HepG2 (cell line): ENCODE results near the gene ITPK1. TPM values are rescaled to one million over a fixed set of nuclear protein-coding genes. Genes with fewer than 3 reads are reported as not detected.
A peak's percentile ranks its signal among the peaks of the same experiment; 100 is the strongest.

Experiments used
- ATAC-seq: fragments of 200-7000 bp; cut with Tn5 transposase; 3 replicates; pipeline ENCODE4 v1.9.1; 2020; ENCODE audit warnings: mild to moderate bottlenecking, moderate library complexity
- BruUV-seq: library from RNA; stranded (reverse); fragments of 400-500 nt; replicated peaks from 2 replicates; lab custom pipeline; 2021; lab: Mats Ljungman, UMichigan
- CTCF ChIA-PET: fragments of 300-600 bp; formaldehyde crosslinking; extraction: SDS; loops from one replicate; lab custom pipeline; 2021; ENCODE audit warnings: low total read pairs, inconsistent platforms, low intra/inter-chr PET ratio; lab: Yijun Ruan, JAX
- POLR2A ChIA-PET: fragments of 350-600 bp; sonication (Branson Sonifier 250); formaldehyde crosslinking; loops from one replicate; lab custom pipeline; 2020; ENCODE audit warnings: antibody characterized with exemption, inconsistent platforms; lab: Yijun Ruan, JAX
- DNase-seq: peaks from one replicate; pipeline ENCODE4 v3.0.0-alpha.2; 2015; ENCODE audit warnings: low spot score
- FAIRE-seq: peaks from 3 replicates; lab custom pipeline; 2011; peaks lifted over from hg19 to GRCh38; lab: Jason Lieb, UNC
- H2AFZ ChIP-seq: one replicate; pipeline ENCODE4 v1.6.1; 2011; ENCODE audit warnings: low read length, inconsistent platforms
- H3K27ac ChIP-seq: fragments of 300-600 bp; 3 replicates; pipeline ENCODE4 v1.8.0; 2011; ENCODE audit warnings: mixed run types, mild to moderate bottlenecking, mixed read lengths, low read length, inconsistent platforms; ENCODE audit not compliant: insufficient read depth; ENCODE audit errors: extremely low read length
- H3K27me3 ChIP-seq, 2 experiments: fragments of 200-600 bp in 1 of 2; 2 replicates in 1 of 2; 3 replicates in 1 of 2; pipeline versions ENCODE4 v1.6.0 to v1.8.0; 2011; ENCODE audit warnings: low read length in 2 of 2, mild to moderate bottlenecking in 2 of 2, moderate library complexity in 2 of 2, inconsistent platforms in 1 of 2; ENCODE audit not compliant: insufficient read depth in 2 of 2, control insufficient read depth in 1 of 2
- H3K36me3 ChIP-seq, 2 experiments: fragments of 200-600 bp in 1 of 2; replicated peaks in 1 of 2; 2 replicates in 1 of 2; 3 replicates in 1 of 2; pipeline versions ENCODE4 v1.5.1 to v1.8.0; 2011; ENCODE audit warnings: low read length in 2 of 2, inconsistent platforms in 1 of 2; ENCODE audit not compliant: insufficient read depth in 2 of 2, control insufficient read depth in 1 of 2
- H3K4me1 ChIP-seq: 2 replicates; pipeline ENCODE4 v1.5.1; 2012; ENCODE audit warnings: low read length, inconsistent platforms; ENCODE audit not compliant: insufficient read depth
- H3K4me2 ChIP-seq: 2 replicates; pipeline ENCODE4 v1.6.0; 2011; ENCODE audit warnings: low read depth, low read length, inconsistent platforms
- H3K4me3 ChIP-seq, 3 experiments: fragments of 200-600 bp in 1 of 3; sonication (generic), shearing (Covaris generic) in 1 of 3; replicated peaks in 1 of 3; 2 replicates each; pipeline ENCODE4 v1.5.1; 2011 to 2016; ENCODE audit warnings: low read length in 3 of 3, inconsistent platforms in 2 of 3, low read depth in 2 of 3, mild to moderate bottlenecking in 2 of 3, control low read depth in 1 of 3, mixed read lengths in 1 of 3; ENCODE audit not compliant: insufficient read depth in 1 of 3
- H3K79me2 ChIP-seq: one replicate; pipeline ENCODE4 v1.6.1; 2011; ENCODE audit warnings: low read length, inconsistent platforms; ENCODE audit not compliant: insufficient read depth
- H3K9ac ChIP-seq: 2 replicates; pipeline ENCODE4 v1.6.0; 2011; ENCODE audit warnings: mild to moderate bottlenecking, low read depth, low read length, inconsistent platforms; ENCODE audit not compliant: insufficient read depth
- H3K9me3 ChIP-seq: 2 replicates; pipeline ENCODE4 v1.5.1; 2012; ENCODE audit warnings: mild to moderate bottlenecking, low read length
- H4K20me1 ChIP-seq: 2 replicates; pipeline ENCODE4 v1.6.0; 2011; ENCODE audit warnings: inconsistent platforms, mild to moderate bottlenecking, low read length, moderate library complexity; ENCODE audit not compliant: insufficient read depth
- CCDC6 ChIP-seq: sonication (generic); formaldehyde crosslinking; IDR thresholded peaks from 2 replicates; pipeline ENCODE4 v1.8.1; 2022; ENCODE audit warnings: mild to moderate bottlenecking, missing genetic modification reagents, moderate library complexity
- PCBP2 ChIP-seq: fragments of 200-400 bp; formaldehyde crosslinking; optimal IDR thresholded peaks from 2 replicates; pipeline ENCODE3; 2018; ENCODE audit warnings: low read length, low read depth; ENCODE audit not compliant: poor library complexity, severe bottlenecking
- TCF7 ChIP-seq: sonication (generic); IDR thresholded peaks from 2 replicates; pipeline ENCODE4 v1.6.1; 2016; ENCODE audit warnings: antibody characterized with exemption, low read depth
- ZNF709 ChIP-seq: sonication (generic); formaldehyde crosslinking; IDR thresholded peaks from 2 replicates; pipeline ENCODE4 v1.5.0; 2020; ENCODE audit warnings: mild to moderate bottlenecking, missing genetic modification reagents
- WGBS: methylation state at CpG from one replicate; pipeline ENCODE4 v1.1.6; 2017; ENCODE audit warnings: low lambda C conversion rate; 5-methylcytosine and 5-hydroxymethylcytosine counted together
- in situ Hi-C: cut with HindIII; loops from 2 replicates; pipeline ENCODE4 v1.10.0; 2017; ENCODE audit warnings: low pct_unique_long_range_greater_than_20kb; ENCODE audit not compliant: extremely low pct_ligation_motif_present
- intact Hi-C: fragments of 100-400 bp; cut with micrococcal nuclease; formaldehyde crosslinking; loops from one replicate; pipeline ENCODE4 v1.10.0; 2022; ENCODE audit not compliant: unreplicated experiment
- polyA plus RNA-seq, 8 experiments: library from polyadenylated mRNA; depleted of rRNA in 3 of 8; stranded (reverse) in 7 of 8; unstranded in 1 of 8; fragments of >200 nt; fragmentation: Illumina TruSeq in 4 of 8; extraction: Trizol in 4 of 8; gene quantifications; 2 replicates each; pipeline versions ENCODE4 v1.2.1 to v1.2.3, GENCODE V29; 2011 to 2016; ENCODE audit warnings: low read depth in 4 of 8, missing spikeins in 1 of 8, mixed read lengths in 1 of 8; ENCODE audit not compliant: insufficient read depth in 1 of 8
- total RNA-seq, 5 experiments: library from RNA; depleted of rRNA; stranded (reverse); fragments of >200 nt; fragmentation: Illumina TruSeq; extraction: Trizol; gene quantifications; 2 replicates each; pipeline ENCODE4 v1.2.3, GENCODE V29; 2016; ENCODE audit warnings: low read depth in 1 of 5
- TF ChIP-seq, protein P1 (sequence below), 2 experiments: fragments of 450-650 bp in 1 of 2; sonication (generic) in 1 of 2; formaldehyde crosslinking; IDR thresholded peaks; 2 replicates each; pipeline versions ENCODE4 v1.5.0 to v1.8.0; 2020 to 2022; ENCODE audit warnings: mild to moderate bottlenecking in 1 of 2, missing genetic modification reagents in 1 of 2
- TF ChIP-seq, protein P2 (sequence below): IDR thresholded peaks from 2 replicates; pipeline ENCODE4 v1.6.1; 2016; ENCODE audit warnings: missing compliant biosample characterization, missing genetic modification reagents, borderline replicate concordance
- TF ChIP-seq, protein P3 (sequence below): sonication (generic); formaldehyde crosslinking; IDR thresholded peaks from 2 replicates; pipeline ENCODE4 v1.5.1; 2020; ENCODE audit warnings: mild to moderate bottlenecking, missing genetic modification reagents
- TF ChIP-seq, protein P4 (sequence below): sonication (generic); formaldehyde crosslinking; IDR thresholded peaks from 2 replicates; pipeline ENCODE4 v1.4.0; 2020; ENCODE audit warnings: mild to moderate bottlenecking, missing genetic modification reagents
- TF ChIP-seq, protein P5 (sequence below): sonication (generic); formaldehyde crosslinking; IDR thresholded peaks from 2 replicates; pipeline ENCODE4 v1.8.0; 2022; ENCODE audit warnings: low read depth, missing genetic modification reagents

ITPK1 gene
- total and polyA plus RNA-seq, 2 of the 13 experiments (the other 11 are each of a cell fraction or from before 2014, with no cell fraction given), result 20.5 to 47.5 TPM

DNA sequence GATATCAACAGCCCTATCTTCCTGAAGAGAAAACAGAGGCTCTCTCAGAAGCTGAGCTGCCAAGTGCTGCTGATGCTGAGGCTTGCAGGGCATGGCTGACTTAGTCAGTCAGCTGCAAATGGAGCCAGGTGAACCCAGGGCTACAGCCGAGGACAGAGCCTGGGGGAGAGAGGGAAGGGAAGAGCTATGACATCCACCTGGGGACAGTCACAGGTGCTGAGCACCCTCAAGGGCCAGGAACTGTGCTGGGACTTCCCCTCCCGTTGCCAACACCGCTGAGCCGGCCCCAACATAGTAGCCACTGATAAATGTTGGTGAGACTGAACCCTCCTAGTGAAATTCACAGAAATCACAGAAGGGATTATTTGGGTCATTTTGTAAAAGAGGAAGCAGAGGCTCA is 199.5 kb downstream of the ITPK1 start:
- in situ Hi-C loops (no loop called here), intact Hi-C loops (no loop called here)
- WGBS, result 9% methylated on average over 4 of the region's 4 CpGs
- ChIA-PET POLR2A (no interaction called here), CTCF (no interaction called here)
- DNase-seq (no peak), FAIRE-seq (no peak), ATAC-seq (no peak)
- Histone ChIP-seq H3K36me3 (no peaks in the 10 kb centered on the region), H4K20me1 (0 out of 2 replicates have a peak, but pooled peaks cover 4% of the 10 kb centered on the region), H3K9me3 (no peaks in the 10 kb centered on the region), H3K4me3 (no peak overlapping the region), H3K4me1 (no peaks in the 10 kb centered on the region), H3K27ac (no peak overlapping the region), H3K9ac (no peak overlapping the region), H3K79me2 (no peaks in the 10 kb centered on the region), H3K27me3 (peaks cover 2% of the 10 kb centered on the region in 2 experiments; a peak in 2 of 5 replicates), H3K4me2 (no peak overlapping the region), H2AFZ (no peak overlapping the region)
- TF ChIP-seq PCBP2, result no peak
- TF ChIP-seq, protein P1, sequence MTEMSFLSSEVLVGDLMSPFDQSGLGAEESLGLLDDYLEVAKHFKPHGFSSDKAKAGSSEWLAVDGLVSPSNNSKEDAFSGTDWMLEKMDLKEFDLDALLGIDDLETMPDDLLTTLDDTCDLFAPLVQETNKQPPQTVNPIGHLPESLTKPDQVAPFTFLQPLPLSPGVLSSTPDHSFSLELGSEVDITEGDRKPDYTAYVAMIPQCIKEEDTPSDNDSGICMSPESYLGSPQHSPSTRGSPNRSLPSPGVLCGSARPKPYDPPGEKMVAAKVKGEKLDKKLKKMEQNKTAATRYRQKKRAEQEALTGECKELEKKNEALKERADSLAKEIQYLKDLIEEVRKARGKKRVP (CRISPR knock-in tag; IDR thresholded peaks at IDR 0.05), result no peak
- BruUV-seq, result no TSS peak

DNA sequence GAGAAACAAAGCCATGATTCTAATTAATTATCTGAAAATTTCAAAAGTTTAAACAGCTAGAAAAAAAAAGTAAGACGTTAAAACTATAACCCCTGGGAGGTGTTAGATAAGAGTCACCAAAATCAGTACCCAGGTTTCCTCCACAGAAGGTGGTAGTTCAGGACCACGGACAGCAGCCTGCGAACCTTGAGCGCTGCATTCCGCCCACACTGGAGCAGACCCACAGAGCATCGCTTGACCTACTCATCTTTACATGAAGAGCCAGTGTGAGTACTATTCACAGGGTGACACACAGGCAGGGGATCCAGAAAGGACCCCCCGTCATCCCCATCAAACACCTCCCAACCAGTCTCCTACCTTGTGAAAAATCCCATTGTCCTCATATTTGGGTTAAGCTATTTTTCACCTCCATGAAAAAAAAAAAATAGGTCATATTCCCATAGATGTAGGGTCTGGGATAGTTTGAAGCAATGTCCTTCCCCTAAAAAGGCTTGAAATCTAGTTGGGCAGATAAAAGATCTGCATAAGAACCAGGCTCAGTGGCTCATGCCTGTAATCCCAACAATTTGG is 201.6 kb downstream of the ITPK1 start:
- H3K4me3 ChIP-seq, result no peak overlapping the region
- H3K4me1 ChIP-seq, result no peaks in the 10 kb centered on the region
- no peak overlapping the region for H2AFZ ChIP-seq
- intact Hi-C loops, result no loop called here
- DNase-seq, result peak; percentile 40
- no TSS peak for BruUV-seq
- H3K4me2 ChIP-seq, result no peak overlapping the region
- no peak overlapping the region for H3K27ac ChIP-seq
- no peaks in the 10 kb centered on the region for H3K79me2 ChIP-seq
- H3K9me3 ChIP-seq, result no peaks in the 10 kb centered on the region
- peaks cover 0 to 2% of the 10 kb centered on the region in 2 experiments; a peak in 1 of 5 replicates for H3K27me3 ChIP-seq
- WGBS, result 1% methylated on average over 3 of the region's 7 CpGs
- FAIRE-seq, result peak; percentile 65
- H4K20me1 ChIP-seq, result 0 out of 2 replicates have a peak, but pooled peaks cover 4% of the 10 kb centered on the region
- H3K9ac ChIP-seq, result no peak overlapping the region
- peak; percentile 80 for ATAC-seq
- CTCF ChIA-PET, result no interaction called here
- H3K36me3 ChIP-seq, result no peaks in the 10 kb centered on the region
- in situ Hi-C loops, result no loop called here
- POLR2A ChIA-PET, result no interaction called here
- TF ChIP-seq, protein P2, sequence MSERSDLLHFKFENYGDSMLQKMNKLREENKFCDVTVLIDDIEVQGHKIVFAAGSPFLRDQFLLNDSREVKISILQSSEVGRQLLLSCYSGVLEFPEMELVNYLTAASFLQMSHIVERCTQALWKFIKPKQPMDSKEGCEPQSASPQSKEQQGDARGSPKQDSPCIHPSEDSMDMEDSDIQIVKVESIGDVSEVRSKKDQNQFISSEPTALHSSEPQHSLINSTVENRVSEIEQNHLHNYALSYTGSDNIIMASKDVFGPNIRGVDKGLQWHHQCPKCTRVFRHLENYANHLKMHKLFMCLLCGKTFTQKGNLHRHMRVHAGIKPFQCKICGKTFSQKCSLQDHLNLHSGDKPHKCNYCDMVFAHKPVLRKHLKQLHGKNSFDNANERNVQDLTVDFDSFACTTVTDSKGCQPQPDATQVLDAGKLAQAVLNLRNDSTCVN, result peak; percentile 85
- TF ChIP-seq, protein P3, sequence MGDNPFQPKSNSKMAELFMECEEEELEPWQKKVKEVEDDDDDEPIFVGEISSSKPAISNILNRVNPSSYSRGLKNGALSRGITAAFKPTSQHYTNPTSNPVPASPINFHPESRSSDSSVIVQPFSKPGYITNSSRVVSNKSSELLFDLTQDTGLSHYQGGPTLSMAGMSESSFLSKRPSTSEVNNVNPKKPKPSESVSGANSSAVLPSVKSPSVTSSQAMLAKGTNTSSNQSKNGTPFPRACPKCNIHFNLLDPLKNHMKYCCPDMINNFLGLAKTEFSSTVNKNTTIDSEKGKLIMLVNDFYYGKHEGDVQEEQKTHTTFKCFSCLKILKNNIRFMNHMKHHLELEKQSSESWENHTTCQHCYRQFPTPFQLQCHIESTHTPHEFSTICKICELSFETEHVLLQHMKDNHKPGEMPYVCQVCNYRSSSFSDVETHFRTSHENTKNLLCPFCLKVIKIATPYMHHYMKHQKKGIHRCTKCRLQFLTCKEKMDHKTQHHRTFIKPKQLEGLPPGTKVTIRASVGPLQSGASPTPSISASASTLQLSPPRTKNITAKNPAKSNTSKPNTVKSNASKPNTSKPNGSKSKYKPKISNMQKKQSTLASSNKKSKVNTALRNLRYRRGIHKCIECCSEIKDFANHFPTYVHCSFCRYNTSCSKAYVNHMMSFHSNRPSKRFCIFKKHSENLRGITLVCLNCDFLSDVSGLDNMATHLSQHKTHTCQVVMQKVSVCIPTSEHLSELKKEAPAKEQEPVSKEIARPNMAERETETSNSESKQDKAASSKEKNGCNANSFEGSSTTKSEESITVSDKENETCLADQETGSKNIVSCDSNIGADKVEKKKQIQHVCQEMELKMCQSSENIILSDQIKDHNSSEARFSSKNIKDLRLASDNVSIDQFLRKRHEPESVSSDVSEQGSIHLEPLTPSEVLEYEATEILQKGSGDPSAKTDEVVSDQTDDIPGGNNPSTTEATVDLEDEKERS (CRISPR knock-in tag), result no peak
- TF ChIP-seq, protein P4, sequence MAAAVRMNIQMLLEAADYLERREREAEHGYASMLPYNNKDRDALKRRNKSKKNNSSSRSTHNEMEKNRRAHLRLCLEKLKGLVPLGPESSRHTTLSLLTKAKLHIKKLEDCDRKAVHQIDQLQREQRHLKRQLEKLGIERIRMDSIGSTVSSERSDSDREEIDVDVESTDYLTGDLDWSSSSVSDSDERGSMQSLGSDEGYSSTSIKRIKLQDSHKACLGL (CRISPR knock-in tag), result peak; percentile 48; the same call in 1 of the 2 replicates
- TF ChIP-seq, protein P5, sequence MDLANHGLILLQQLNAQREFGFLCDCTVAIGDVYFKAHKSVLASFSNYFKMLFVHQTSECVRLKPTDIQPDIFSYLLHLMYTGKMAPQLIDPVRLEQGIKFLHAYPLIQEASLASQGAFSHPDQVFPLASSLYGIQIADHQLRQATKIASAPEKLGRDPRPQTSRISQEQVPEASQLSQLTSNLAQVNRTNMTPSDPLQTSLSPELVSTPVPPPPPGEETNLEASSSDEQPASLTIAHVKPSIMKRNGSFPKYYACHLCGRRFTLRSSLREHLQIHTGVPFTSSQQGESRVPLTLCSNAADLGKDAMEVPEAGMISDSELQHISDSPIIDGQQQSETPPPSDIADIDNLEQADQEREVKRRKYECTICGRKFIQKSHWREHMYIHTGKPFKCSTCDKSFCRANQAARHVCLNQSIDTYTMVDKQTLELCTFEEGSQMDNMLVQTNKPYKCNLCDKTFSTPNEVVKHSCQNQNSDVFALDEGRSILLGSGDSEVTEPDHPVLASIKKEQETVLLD (CRISPR knock-in tag), result no peak
- TF ChIP-seq CCDC6 (peak; percentile 70; the same call in 1 of the 2 replicates), ZNF709 (peak; percentile 32; the same call in 1 of the 2 replicates), TCF7 (no peak)
